ENCODE results near the gene SLF2. TPM values are rescaled to one million over a fixed set of nuclear protein-coding genes. Genes with fewer than 3 reads are reported as not detected.
A peak's percentile ranks its signal among the peaks of the same experiment; 100 is the strongest.

The SLF2 gene
- total RNA-seq, 1 experiment from 2014 or later = 43.0 TPM

DNA sequence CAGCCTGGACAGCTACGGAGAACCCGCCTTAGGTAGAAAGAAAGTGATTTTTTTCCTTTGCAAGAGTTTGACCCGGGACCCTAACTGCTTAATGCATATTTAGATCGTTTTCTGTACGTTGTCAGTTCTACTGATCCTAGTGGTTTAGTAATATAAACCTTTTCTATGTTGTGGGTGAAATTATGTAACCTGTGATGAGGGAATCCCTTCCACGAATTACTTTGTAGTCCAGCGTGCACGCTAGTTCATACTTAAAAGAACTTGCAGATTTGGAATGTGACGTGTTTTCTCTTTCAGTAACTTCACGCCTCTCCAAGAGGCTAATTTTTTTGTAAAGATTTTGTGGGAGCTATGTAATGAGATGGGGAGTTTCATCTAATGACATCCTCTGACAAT, 705 bp downstream of the SLF2 start:
- Histone ChIP-seq H3K9me3 (ENCODE audit: control insufficient read depth in 1 of 2, insufficient read depth in 1 of 2, low read depth in 1 of 2, low read length in 2 of 2) (no peaks in the 10 kb centered on the region), H3K9me2 (ENCODE audit: insufficient read depth) (no peaks in the 10 kb centered on the region), H2AFZ (ENCODE audit: low read depth, low read length, poor library complexity, severe bottlenecking) (no peak overlapping the region), H3K36me3 (ENCODE audit: control insufficient read depth in 1 of 2, insufficient read depth in 2 of 2, low read length in 2 of 2) (peaks cover 15 to 23% of the 10 kb centered on the region in 2 experiments), H3K27ac (ENCODE audit: low read depth, low read length) (peak overlapping the region; percentile 91), H4K20me1 (ENCODE audit: insufficient read depth) (peaks cover 6% of the 10 kb centered on the region; the same call in 1 of the 2 replicates), H3K4me1 (ENCODE audit: control insufficient read depth in 1 of 2, insufficient read depth in 2 of 2, low read length in 2 of 2) (peaks cover 11 to 17% of the 10 kb centered on the region in 2 experiments; a peak in 3 of 4 replicates), H3K79me2 (ENCODE audit: insufficient read depth, low read length) (peaks cover 40% of the 10 kb centered on the region), H3K4me2 (ENCODE audit: low read length) (peak overlapping the region; percentile 87), H3K4me3 (replicated peaks in 1 of 2; ENCODE audit: low read depth in 1 of 2, low read length in 2 of 2) (peak overlapping the region; percentile 89 to 90), H3K9ac (ENCODE audit: low read length) (peak overlapping the region; percentile 83), H3K27me3 (ENCODE audit: insufficient read depth, low read length) (no peaks in the 10 kb centered on the region)
- BruUV-seq (replicated peaks) = no TSS peak
- intact Hi-C loops (cut with micrococcal nuclease) = no loop called here
- TF ChIP-seq JUND (IDR thresholded peaks at IDR 0.05) = no peak
- no peak for TF ChIP-seq TCF7L2 (IDR thresholded peaks at IDR 0.05; ENCODE audit: borderline replicate concordance, extremely low read depth, insufficient read depth, insufficient read length)
- TF ChIP-seq CEBPB (IDR thresholded peaks at IDR 0.05; ENCODE audit: low read depth) = no peak
- no peak for TF ChIP-seq RAD21 (IDR thresholded peaks at IDR 0.05; ENCODE audit: low read depth)
- TF ChIP-seq FOSL1 (IDR thresholded peaks at IDR 0.05; ENCODE audit: low read depth) = no peak
- TF ChIP-seq YY1 (IDR thresholded peaks at IDR 0.05; ENCODE audit: extremely low read depth, insufficient replicate concordance, low read depth, low read length) = no peak
- TF ChIP-seq SRF (IDR thresholded peaks at IDR 0.05; ENCODE audit: low read depth) = no peak
- no peak for TF ChIP-seq EZH2 (IDR thresholded peaks at IDR 0.05)
- TF ChIP-seq POLR2AphosphoS5 (IDR thresholded peaks at IDR 0.05; ENCODE audit: low read depth, low read length) = no peak
- no peak for TF ChIP-seq EZH2phosphoT487 (IDR thresholded peaks at IDR 0.05; ENCODE audit: borderline replicate concordance)
- no peak for TF ChIP-seq SP1 (IDR thresholded peaks at IDR 0.05; ENCODE audit: low read depth)
- TF ChIP-seq CTCF (IDR thresholded peaks at IDR 0.05 in 2 of 3, conservative IDR thresholded peaks at IDR 0.05 in 1 of 3; ENCODE audit: borderline replicate concordance in 1 of 3, insufficient read depth in 1 of 3, low read depth in 2 of 3, low read length in 2 of 3) = no peak
- no peak for TF ChIP-seq POLR2A (IDR thresholded peaks at IDR 0.05; ENCODE audit: borderline replicate concordance, extremely low read depth, insufficient read depth, insufficient read length)
- no peak for TF ChIP-seq REST (IDR thresholded peaks at IDR 0.05; ENCODE audit: low read depth)
- ChIA-PET RAD21 (ENCODE audit: low non-redundant PET in 1 of 2, low total read pairs in 2 of 2, uncharacterized antibody in 2 of 2, unreplicated experiment in 2 of 2) (no interaction called here), CTCF (interaction anchor here (0.6 to 1.0 kb wide), 4 partner anchors 21 to 35 kb away, joined by 3 read pairs; no protein-coding TSS in a partner anchor), POLR2A (interaction anchor here (1.7 to 1.8 kb wide), 2 partner anchors 8 to 17 kb away, joined by 4 to 5 read pairs; no protein-coding TSS in a partner anchor)
- DNase-seq (ENCODE audit: low read depth, low spot score) = no peak
- no peak for ATAC-seq

All from HCT116 (cell line).